HepG2 (cell line): ENCODE data around the gene BICDL2. TPM values are rescaled to one million over a fixed set of nuclear protein-coding genes. Genes with fewer than 3 reads are reported as not detected.

Experiments used
- FOSL2 ChIP-seq: sonication (generic); formaldehyde crosslinking; IDR thresholded peaks from 2 replicates; pipeline ENCODE4 v1.4.0; 2020; ENCODE audit warnings: missing genetic modification reagents
- FOXJ3 ChIP-seq: sonication (generic); formaldehyde crosslinking; IDR thresholded peaks from 2 replicates; pipeline ENCODE4 v1.4.0; 2020; ENCODE audit warnings: missing genetic modification reagents, mild to moderate bottlenecking, borderline replicate concordance
- HINFP ChIP-seq: sonication (generic); formaldehyde crosslinking; IDR thresholded peaks from 2 replicates; pipeline ENCODE4 v1.4.0; 2020; ENCODE audit warnings: low read depth, mild to moderate bottlenecking, missing genetic modification reagents
- HOMEZ ChIP-seq: IDR thresholded peaks from 2 replicates; pipeline ENCODE4 v1.6.1; 2016; ENCODE audit warnings: low read depth
- MXD4 ChIP-seq: IDR thresholded peaks from 2 replicates; pipeline ENCODE4 v1.6.1; 2016; ENCODE audit warnings: mild to moderate bottlenecking, missing biosample characterization, missing genetic modification reagents
- NCOR1 ChIP-seq: fragments of 200-600 bp; sonication (generic); IDR thresholded peaks from 2 replicates; pipeline ENCODE4 v1.7.0; 2017; ENCODE audit warnings: antibody characterized with exemption, low read length, borderline replicate concordance
- PAX8 ChIP-seq: sonication (generic); formaldehyde crosslinking; IDR thresholded peaks from 2 replicates; pipeline ENCODE4 v1.8.0; 2022; ENCODE audit warnings: mild to moderate bottlenecking, missing genetic modification reagents, borderline replicate concordance
- SATB2 ChIP-seq: sonication (generic); formaldehyde crosslinking; IDR thresholded peaks from 2 replicates; pipeline ENCODE4 v1.5.0; 2020; ENCODE audit warnings: missing genetic modification reagents
- SNAPC4 ChIP-seq: sonication (generic); formaldehyde crosslinking; IDR thresholded peaks from 2 replicates; pipeline ENCODE4 v1.4.0; 2020; ENCODE audit warnings: mild to moderate bottlenecking, missing genetic modification reagents
- TARDBP ChIP-seq: sonication (generic); formaldehyde crosslinking; IDR thresholded peaks from 2 replicates; pipeline ENCODE4 v1.8.0; 2022; ENCODE audit warnings: mild to moderate bottlenecking, missing genetic modification reagents
- TBX3 ChIP-seq: fragments of 450-650 bp; IDR thresholded peaks from 2 replicates; pipeline ENCODE4 v1.6.1; 2017; ENCODE audit warnings: antibody characterized with exemption, mild to moderate bottlenecking, inconsistent platforms, borderline replicate concordance
- TRIM24 ChIP-seq: sonication (generic); formaldehyde crosslinking; IDR thresholded peaks from 2 replicates; pipeline ENCODE4 v1.8.0; 2022; ENCODE audit warnings: mild to moderate bottlenecking, missing genetic modification reagents
- ZNF441 ChIP-seq: sonication (generic); formaldehyde crosslinking; IDR thresholded peaks from 2 replicates; pipeline ENCODE4 v1.7.0; 2021; ENCODE audit warnings: missing genetic modification reagents, borderline replicate concordance
- ZNF503 ChIP-seq: sonication (generic); formaldehyde crosslinking; IDR thresholded peaks from 2 replicates; pipeline ENCODE4 v1.4.0; 2020; ENCODE audit warnings: missing genetic modification reagents
- ZNF614 ChIP-seq: IDR thresholded peaks from 2 replicates; pipeline ENCODE4 v1.6.1; 2018; ENCODE audit warnings: missing biosample characterization, missing genetic modification reagents, inconsistent platforms, borderline replicate concordance
- ZNF850 ChIP-seq: sonication (generic); formaldehyde crosslinking; conservative IDR thresholded peaks from 2 replicates; pipeline ENCODE4 v1.9.0; 2021; ENCODE audit warnings: mild to moderate bottlenecking, missing genetic modification reagents
- polyA plus RNA-seq, 8 experiments: library from polyadenylated mRNA; depleted of rRNA in 3 of 8; stranded (reverse) in 7 of 8; unstranded in 1 of 8; fragments of >200 nt; fragmentation: Illumina TruSeq in 4 of 8; extraction: Trizol in 4 of 8; gene quantifications; 2 replicates each; pipeline versions ENCODE4 v1.2.1 to v1.2.3, GENCODE V29; 2011 to 2016; ENCODE audit warnings: low read depth in 4 of 8, missing spikeins in 1 of 8, mixed read lengths in 1 of 8; ENCODE audit not compliant: insufficient read depth in 1 of 8
- total RNA-seq, 5 experiments: library from RNA; depleted of rRNA; stranded (reverse); fragments of >200 nt; fragmentation: Illumina TruSeq; extraction: Trizol; gene quantifications; 2 replicates each; pipeline ENCODE4 v1.2.3, GENCODE V29; 2016; ENCODE audit warnings: low read depth in 1 of 5

Gene BICDL2
- total and polyA plus RNA-seq, 2 of the 13 experiments (the other 11 are each of a cell fraction or from before 2014, with no cell fraction given): 0.12 TPM; not detected in 1

GRCh38 chr16:3020604-3021448 lies 15.9 kb downstream of the BICDL2 start (continued):
- 0 out of 2 replicates have a peak, but pooled peaks have one; percentile 57 for TF ChIP-seq ZNF850 (CRISPR knock-in tag)
- peak; percentile 99 for TF ChIP-seq FOSL2 (CRISPR knock-in tag)
- TF ChIP-seq HOMEZ (CRISPR knock-in tag): no peak
- peak; percentile 57; the same call in 1 of the 2 replicates for TF ChIP-seq NCOR1
- TF ChIP-seq ZNF503 (CRISPR knock-in tag): peak; percentile 73; the same call in 1 of the 2 replicates
- no peak for TF ChIP-seq ZNF614
- TF ChIP-seq TBX3: 0 out of 2 replicates have a peak, but pooled peaks have one; percentile 25
- no peak for TF ChIP-seq TRIM24 (CRISPR knock-in tag)
- no peak for TF ChIP-seq ZNF441
- peak; percentile 89 for TF ChIP-seq HINFP (CRISPR knock-in tag)
- no peak for TF ChIP-seq PAX8 (CRISPR knock-in tag)
- peak; percentile 79 for TF ChIP-seq SATB2 (CRISPR knock-in tag)
- TF ChIP-seq TARDBP: peak; percentile 59; the same call in 1 of the 2 replicates
- TF ChIP-seq MXD4 (CRISPR knock-in tag): peak; percentile 51; the same call in 1 of the 2 replicates
- TF ChIP-seq SNAPC4: no peak
- TF ChIP-seq FOXJ3 (CRISPR knock-in tag): 0 out of 2 replicates have a peak, but pooled peaks have one; percentile 25
